ENCODE results near the gene ATP8B3. TPM values are rescaled to one million over a fixed set of nuclear protein-coding genes. Genes with fewer than 3 reads are reported as not detected.

ATP8B3 gene
- total RNA-seq, 1 donor from 2014 or later, result 0.11 TPM

- TF ChIP-seq CTCF (IDR thresholded peaks at IDR 0.05), result peak in 2 of 3 experiments; percentile 33 to 42
- intact Hi-C loops (cut with DNase I), result no loop called here
- DNase-seq (ENCODE audit: low spot score in 2 of 2), result no peak
- H3K4me1 ChIP-seq, result peaks cover 0 to 2% of the 10 kb centered on the region in 2 donors
- peaks cover 13 to 15% of the 10 kb centered on the region in 2 donors for H3K9me3 ChIP-seq
- no peak overlapping the region for H3K27ac ChIP-seq
- H3K36me3 ChIP-seq, result no peaks in the 10 kb centered on the region
- H3K27me3 ChIP-seq, result peaks cover 16% of the 10 kb centered on the region
- H3K4me3 ChIP-seq, result no peak overlapping the region
Observed at GRCh38 chr19:1774989-1775772, 36.9 kb downstream of the ATP8B3 start.

GRCh38 chr19:1773184-1773583, 38.9 kb downstream of the ATP8B3 start:
- Histone ChIP-seq H3K4me1 (peaks cover 0 to 2% of the 10 kb centered on the region in 2 donors), H3K9me3 (peaks cover 15 to 18% of the 10 kb centered on the region in 2 donors), H3K36me3 (no peaks in the 10 kb centered on the region), H3K27me3 (peaks cover 20% of the 10 kb centered on the region), H3K4me3 (no peak overlapping the region), H3K27ac (no peak overlapping the region)
- no peak for DNase-seq (ENCODE audit: low spot score in 2 of 2)
- no peak for TF ChIP-seq CTCF (IDR thresholded peaks at IDR 0.05)
- intact Hi-C loops (cut with DNase I), result no loop called here

- no peaks in the 10 kb centered on the region for H3K36me3 ChIP-seq
- TF ChIP-seq CTCF (IDR thresholded peaks at IDR 0.05), result no peak
- H3K27ac ChIP-seq, result no peak overlapping the region
- intact Hi-C loops (cut with DNase I), result no loop called here
- no peak overlapping the region for H3K4me3 ChIP-seq
- DNase-seq (ENCODE audit: low spot score in 2 of 2), result no peak
- H3K9me3 ChIP-seq, result peaks cover 15 to 18% of the 10 kb centered on the region in 2 donors
- H3K27me3 ChIP-seq, result peaks cover 16% of the 10 kb centered on the region
- no peaks in the 10 kb centered on the region for H3K4me1 ChIP-seq
Observed at GRCh38 chr19:1770866-1771576, 41.1 kb downstream of the ATP8B3 start.

GRCh38 chr19:1769645-1769985, 42.5 kb downstream of the ATP8B3 start:
- Histone ChIP-seq H3K27ac (no peak overlapping the region), H3K36me3 (no peaks in the 10 kb centered on the region), H3K4me3 (no peak overlapping the region), H3K4me1 (no peaks in the 10 kb centered on the region), H3K9me3 (peaks cover 12 to 18% of the 10 kb centered on the region in 2 donors), H3K27me3 (peaks cover 15% of the 10 kb centered on the region)
- TF ChIP-seq CTCF (IDR thresholded peaks at IDR 0.05), result no peak
- no peak for DNase-seq (ENCODE audit: low spot score in 2 of 2)
- intact Hi-C loops (cut with DNase I), result loop anchor here (5.0 kb wide), 1 partner anchor 97 kb away; no protein-coding TSS in a partner anchor

GRCh38 chr19:1768918-1769644, 43.0 kb downstream of the ATP8B3 start:
- no peak for DNase-seq (ENCODE audit: low spot score in 2 of 2)
- no peak overlapping the region for H3K27ac ChIP-seq
- H3K27me3 ChIP-seq, result peaks cover 21% of the 10 kb centered on the region
- intact Hi-C loops (cut with DNase I), result loop anchor here (5.0 kb wide), 1 partner anchor 97 kb away; no protein-coding TSS in a partner anchor
- H3K36me3 ChIP-seq, result no peaks in the 10 kb centered on the region
- no peaks in the 10 kb centered on the region for H3K4me1 ChIP-seq
- no peak overlapping the region for H3K4me3 ChIP-seq
- H3K9me3 ChIP-seq, result peaks cover 12 to 18% of the 10 kb centered on the region in 2 donors
- no peak for TF ChIP-seq CTCF (IDR thresholded peaks at IDR 0.05)

Measured in ascending aorta (tissue), 2 donors.